Endothelial cell of umbilical vein (primary cell): ENCODE data around the gene SLC6A19. TPM values are rescaled to one million over a fixed set of nuclear protein-coding genes. Genes with fewer than 3 reads are reported as not detected.

Experiments
- BruUV-seq: library from RNA; stranded (reverse); fragments of 400-500 nt; replicated peaks from 2 replicates; lab custom pipeline; 2021; lab: Mats Ljungman, UMichigan
- CTCF ChIA-PET: fragments of 300-600, 350-600 bp; sonication (Branson Sonifier 250); formaldehyde crosslinking; loops from one replicate; lab custom pipeline; 2021; ENCODE audit warnings: antibody characterized with exemption, inconsistent platforms; lab: Charles Lee
- POLR2A ChIA-PET: fragments of 300-600, 350-600 bp; sonication (Branson Sonifier 250); formaldehyde crosslinking; loops from one replicate; lab custom pipeline; 2021; ENCODE audit warnings: antibody characterized with exemption, inconsistent platforms; lab: Charles Lee
- DNase-seq: peaks from one replicate; pipeline ENCODE4 v3.0.0-alpha.2; 2011; ENCODE audit warnings: low read depth, low spot score
- FAIRE-seq: peaks from 2 replicates; lab custom pipeline; 2011; peaks lifted over from hg19 to GRCh38; lab: Jason Lieb, UNC
- H2AFZ ChIP-seq: 2 replicates; pipeline ENCODE4 v1.6.0; 2012; ENCODE audit warnings: low read depth, low read length, control low read depth, inconsistent platforms
- H3K27ac ChIP-seq: 2 replicates; pipeline ENCODE4 v1.5.1; 2011; ENCODE audit warnings: low read depth, mild to moderate bottlenecking, control low read depth, low read length, moderate library complexity; ENCODE audit not compliant: insufficient read depth
- H3K27me3 ChIP-seq, 2 experiments: 2 replicates each; pipeline versions ENCODE4 v1.6.0 to v1.6.1; 2011; ENCODE audit warnings: low read length in 2 of 2, mixed read lengths in 1 of 2; ENCODE audit not compliant: control insufficient read depth in 2 of 2, insufficient read depth in 2 of 2
- H3K36me3 ChIP-seq, 2 experiments: 2 replicates in 1 of 2; 3 replicates in 1 of 2; pipeline ENCODE4 v1.5.1; 2011; ENCODE audit warnings: low read length in 2 of 2, mild to moderate bottlenecking in 1 of 2, moderate library complexity in 1 of 2; ENCODE audit not compliant: control insufficient read depth in 2 of 2, insufficient read depth in 2 of 2; ENCODE audit errors: extremely low read depth in 1 of 2
- H3K4me1 ChIP-seq: 3 replicates; pipeline ENCODE4 v1.5.1; 2011; ENCODE audit warnings: mild to moderate bottlenecking, low read length; ENCODE audit not compliant: control insufficient read depth, insufficient read depth; ENCODE audit errors: extremely low read depth
- H3K4me2 ChIP-seq: 2 replicates; pipeline ENCODE4 v1.6.1; 2011; ENCODE audit warnings: low read length, control low read depth, mixed read lengths; ENCODE audit not compliant: insufficient read depth
- H3K4me3 ChIP-seq, 3 experiments: fragments of 200-600 bp in 1 of 3; sonication (generic), shearing (Covaris generic) in 1 of 3; replicated peaks in 1 of 3; 2 replicates each; pipeline ENCODE4 v1.5.1; 2011 to 2016; ENCODE audit warnings: control low read depth in 3 of 3, low read length in 3 of 3, mild to moderate bottlenecking in 2 of 3, inconsistent platforms in 1 of 3, low read depth in 1 of 3, moderate library complexity in 1 of 3; ENCODE audit not compliant: insufficient read depth in 1 of 3
- H3K79me2 ChIP-seq: 2 replicates; pipeline ENCODE4 v1.6.0; 2012; ENCODE audit warnings: low read length, inconsistent platforms; ENCODE audit not compliant: control insufficient read depth, insufficient read depth
- H3K9ac ChIP-seq: replicated peaks from 2 replicates; pipeline ENCODE3; 2011; ENCODE audit warnings: low read length, control low read depth; ENCODE audit not compliant: insufficient read depth; ENCODE audit errors: extremely low read depth
- H3K9me1 ChIP-seq: replicated peaks from 3 replicates; pipeline ENCODE4 v1.6.0; 2011; ENCODE audit warnings: mild to moderate bottlenecking, low read length; ENCODE audit not compliant: control insufficient read depth, insufficient read depth; ENCODE audit errors: extremely low read depth
- H3K9me3 ChIP-seq: replicated peaks from 2 replicates; pipeline ENCODE4 v1.5.1; 2012; ENCODE audit warnings: low read length, inconsistent platforms; ENCODE audit not compliant: control insufficient read depth, insufficient read depth
- H4K20me1 ChIP-seq: replicated peaks from 2 replicates; pipeline ENCODE3; 2011; ENCODE audit warnings: mild to moderate bottlenecking, low read length; ENCODE audit not compliant: control insufficient read depth, insufficient read depth; ENCODE audit errors: extremely low read depth
- CTCF ChIP-seq, 2 donors: IDR thresholded peaks; 1 replicate in 1 of 2; 2 replicates in 1 of 2; pipeline ENCODE4 v1.5.1; 2011; ENCODE audit warnings: low read length in 2 of 2, mild to moderate bottlenecking in 2 of 2, moderate library complexity in 2 of 2, control low read depth in 1 of 2, inconsistent platforms in 1 of 2, low read depth in 1 of 2; ENCODE audit not compliant: insufficient read depth in 1 of 2; ENCODE audit errors: extremely low read depth in 1 of 2
- EZH2 ChIP-seq: IDR thresholded peaks from 2 replicates; pipeline ENCODE4 v1.6.1; 2012; ENCODE audit warnings: borderline replicate concordance, low read depth, mild to moderate bottlenecking, moderate library complexity, low read length, inconsistent platforms; ENCODE audit not compliant: severe bottlenecking
- FOS ChIP-seq: IDR thresholded peaks from 2 replicates; pipeline ENCODE4 v1.6.1; 2011; ENCODE audit warnings: mild to moderate bottlenecking, low read length, moderate library complexity, borderline replicate concordance; ENCODE audit not compliant: insufficient read depth
- GATA2 ChIP-seq: IDR thresholded peaks from 2 replicates; pipeline ENCODE4 v1.7.0; 2011; ENCODE audit warnings: low read depth, mild to moderate bottlenecking, moderate library complexity, mixed read lengths, low read length; ENCODE audit not compliant: insufficient read length, insufficient read depth
- JUN ChIP-seq: IDR thresholded peaks from 2 replicates; pipeline ENCODE4 v1.6.1; 2011; ENCODE audit warnings: borderline replicate concordance, low read depth; ENCODE audit not compliant: insufficient read length, insufficient read depth
- MYC ChIP-seq: IDR thresholded peaks from one replicate; pipeline ENCODE4 v1.6.1; 2011; ENCODE audit warnings: mild to moderate bottlenecking, low read depth, low read length
- POLR2A ChIP-seq: IDR thresholded peaks from 2 replicates; pipeline ENCODE4 v1.6.1; 2012; ENCODE audit warnings: low read depth, mild to moderate bottlenecking, control low read depth, low read length
- POLR2AphosphoS5 ChIP-seq: IDR thresholded peaks from 2 replicates; pipeline ENCODE4 v1.6.1; 2012; ENCODE audit warnings: low read depth, mild to moderate bottlenecking, control low read depth, low read length, moderate library complexity; ENCODE audit not compliant: insufficient read depth
- dilution Hi-C: fragments of 300-500 bp; cut with MboI; formaldehyde crosslinking; loops from one replicate; pipeline ENCODE4 v1.15.0; 2019; ENCODE audit warnings: low sequenced_read_pairs; ENCODE audit not compliant: extremely low pct_ligation_motif_present
- intact Hi-C: fragments of 100-400 bp; cut with micrococcal nuclease; formaldehyde crosslinking; loops from one replicate; pipeline ENCODE4 v1.10.0; 2022
- polyA plus RNA-seq, 4 experiments: library from polyadenylated mRNA; depleted of rRNA in 3 of 4; stranded (reverse) in 3 of 4; unstranded in 1 of 4; fragments of >200 nt; gene quantifications; 2 replicates each; pipeline versions ENCODE4 v1.2.1 to v1.2.3, GENCODE V29; 2011 to 2012; ENCODE audit warnings: missing spikeins in 1 of 4
- total RNA-seq: library from RNA; stranded (reverse); gene quantifications from 2 replicates; pipeline ENCODE4 v1.2.3, GENCODE V29; 2021
- TF ChIP-seq, protein P1 (sequence below): IDR thresholded peaks from 2 replicates; pipeline ENCODE4 v1.6.1; 2011; ENCODE audit not compliant: insufficient read depth, insufficient read length

Gene SLC6A19
- total and polyA plus RNA-seq, 2 donors (not counting 3 experiments of a cell fraction or from before 2014, with no cell fraction given), result not detected

GRCh38 chr5:1193591-1193985 lies 7.8 kb upstream of the SLC6A19 start:
- H3K9ac ChIP-seq, result no peak overlapping the region
- no peaks in the 10 kb centered on the region for H3K9me1 ChIP-seq
- dilution Hi-C loops, result no loop called here
- no peak overlapping the region for H2AFZ ChIP-seq
- no peaks in the 10 kb centered on the region for H3K4me1 ChIP-seq
- H3K36me3 ChIP-seq, result no peaks in the 10 kb centered on the region
- no peaks in the 10 kb centered on the region for H3K79me2 ChIP-seq
- ChIA-PET POLR2A (no interaction called here), CTCF (no interaction called here)
- FAIRE-seq, result no peak
- intact Hi-C loops, result no loop called here
- no peak overlapping the region for H3K4me2 ChIP-seq
- no peaks in the 10 kb centered on the region for H3K9me3 ChIP-seq
- H3K27ac ChIP-seq, result no peak overlapping the region
- no peaks in the 10 kb centered on the region for H4K20me1 ChIP-seq
- no peak for DNase-seq
- H3K27me3 ChIP-seq, result no peaks in the 10 kb centered on the region
- BruUV-seq, result no TSS peak
- H3K4me3 ChIP-seq, result no peak overlapping the region
- no peak for TF ChIP-seq MYC
- no peak for TF ChIP-seq EZH2
- no peak for TF ChIP-seq FOS
- TF ChIP-seq, protein P1, sequence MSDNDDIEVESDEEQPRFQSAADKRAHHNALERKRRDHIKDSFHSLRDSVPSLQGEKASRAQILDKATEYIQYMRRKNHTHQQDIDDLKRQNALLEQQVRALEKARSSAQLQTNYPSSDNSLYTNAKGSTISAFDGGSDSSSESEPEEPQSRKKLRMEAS, result no peak
- no peak for TF ChIP-seq GATA2
- no peak for TF ChIP-seq POLR2AphosphoS5
- no peak for TF ChIP-seq JUN
- no peak for TF ChIP-seq CTCF (IDR thresholded peaks at IDR 0.05; ENCODE audit: extremely low read depth in 1 of 2, insufficient read depth in 1 of 2, low read depth in 1 of 2, low read length in 2 of 2)
- no peak for TF ChIP-seq POLR2A
